ENCODE measurements around the gene FAHD2A. TPM values are rescaled to one million over a fixed set of nuclear protein-coding genes. Genes with fewer than 3 reads are reported as not detected.
A peak's percentile ranks its signal among the peaks of the same experiment; 100 is the strongest.
"Not testable (repeated sequence)": the region's sequence is repeated elsewhere in the genome, so short reads cannot be mapped to it uniquely, and the experiment has no call there.

Gene FAHD2A
- total and polyA plus RNA-seq, 5 donors: 26.1 to 32.7 (median 31.3) TPM

- H3K27me3 ChIP-seq (ENCODE audit: control insufficient read depth, insufficient read depth); H3K9me3 ChIP-seq (ENCODE audit: control insufficient read depth, low read length); H3K4me1 ChIP-seq (ENCODE audit: control insufficient read depth, insufficient read depth, low read length); H3K4me3 ChIP-seq (ENCODE audit: low read length); DNase-seq; intact Hi-C loops (cut with DNase I); H3K27ac ChIP-seq (ENCODE audit: low read length): not testable (repeated sequence)
- ATAC-seq: peak in 1 of 2 donors; percentile 61
- WGBS: no CpG with 5 or more reads among the region's 2 CpGs
These were observed 40.1 kb downstream of the FAHD2A start for GRCh38 chr2:95442474-95443099.

- H3K27me3 ChIP-seq (ENCODE audit: control insufficient read depth, insufficient read depth); H3K27ac ChIP-seq (ENCODE audit: low read length); ATAC-seq; H3K9me3 ChIP-seq (ENCODE audit: control insufficient read depth, low read length); H3K4me1 ChIP-seq (ENCODE audit: control insufficient read depth, insufficient read depth, low read length); intact Hi-C loops (cut with DNase I); DNase-seq; H3K4me3 ChIP-seq (ENCODE audit: low read length): not testable (repeated sequence)
- WGBS: no CpG with 5 or more reads among the region's 2 CpGs
These were observed 42.8 kb downstream of the FAHD2A start for GRCh38 chr2:95445317-95445716.

GRCh38 chr2:95463292-95463691 is 60.8 kb downstream of the FAHD2A start:
- H3K4me3 ChIP-seq (ENCODE audit: low read length); DNase-seq; H3K27ac ChIP-seq (ENCODE audit: low read length); H3K9me3 ChIP-seq (ENCODE audit: control insufficient read depth, low read length); H3K27me3 ChIP-seq (ENCODE audit: control insufficient read depth, insufficient read depth); intact Hi-C loops (cut with DNase I); H3K4me1 ChIP-seq (ENCODE audit: control insufficient read depth, insufficient read depth, low read length); ATAC-seq: not testable (repeated sequence)
- no CpG with 5 or more reads among the region's 3 CpGs for WGBS

Other genes with a start within 250 kb of the FAHD2A start
- gene ZNF514, start 242.9 kb upstream of the FAHD2A start, total RNA-seq: 10 to 100 TPM; 12.1 to 15.8 (median 13.8) TPM
- gene ZNF514, start 242.9 kb upstream of the FAHD2A start, polyA plus RNA-seq: 7.9 TPM
- gene ZNF2, start 236.9 kb upstream of the FAHD2A start, total RNA-seq: 1 to 10 TPM; 3.0 to 4.5 (median 3.8) TPM
- 1.8 TPM for gene ZNF2, start 236.9 kb upstream of the FAHD2A start, polyA plus RNA-seq
- gene ZNF892, start 195.2 kb upstream of the FAHD2A start, total RNA-seq: 1 to 10 TPM; 2.8 to 4.7 (median 3.3) TPM
- 0.97 TPM for gene ZNF892, start 195.2 kb upstream of the FAHD2A start, polyA plus RNA-seq
- gene PROM2, start 128.3 kb upstream of the FAHD2A start, total RNA-seq: 1 to 10 TPM in 3 of 4 donors, under 1 TPM in 1; 0.66 to 1.6 (median 1.3) TPM
- gene PROM2, start 128.3 kb upstream of the FAHD2A start, polyA plus RNA-seq: 0.79 TPM
- gene KCNIP3, start 105.4 kb upstream of the FAHD2A start, total RNA-seq: 1 to 10 TPM; 1.9 to 5.9 (median 2.9) TPM
- gene KCNIP3, start 105.4 kb upstream of the FAHD2A start, polyA plus RNA-seq: 3.9 TPM
- gene TRIM43B, start 82.0 kb downstream of the FAHD2A start, total RNA-seq: not detected
- gene TRIM43B, start 82.0 kb downstream of the FAHD2A start, polyA plus RNA-seq: not detected
- gene TRIM43, start 189.3 kb downstream of the FAHD2A start, total RNA-seq: not detected
- not detected for gene TRIM43, start 189.3 kb downstream of the FAHD2A start, polyA plus RNA-seq